GM19438 (cell line): ENCODE results near the gene CRYL1.

Source experiments
- ATAC-seq: cut with Tn5 transposase; IDR thresholded peaks from one replicate; pipeline ENCODE4 v1.9.1; 2021; ENCODE audit warnings: low read depth; ENCODE audit not compliant: unreplicated experiment

Gene CRYL1

GRCh38 chr13:20388184-20388583 lies 137.5 kb downstream of the CRYL1 start:
- no peak for ATAC-seq

DNA sequence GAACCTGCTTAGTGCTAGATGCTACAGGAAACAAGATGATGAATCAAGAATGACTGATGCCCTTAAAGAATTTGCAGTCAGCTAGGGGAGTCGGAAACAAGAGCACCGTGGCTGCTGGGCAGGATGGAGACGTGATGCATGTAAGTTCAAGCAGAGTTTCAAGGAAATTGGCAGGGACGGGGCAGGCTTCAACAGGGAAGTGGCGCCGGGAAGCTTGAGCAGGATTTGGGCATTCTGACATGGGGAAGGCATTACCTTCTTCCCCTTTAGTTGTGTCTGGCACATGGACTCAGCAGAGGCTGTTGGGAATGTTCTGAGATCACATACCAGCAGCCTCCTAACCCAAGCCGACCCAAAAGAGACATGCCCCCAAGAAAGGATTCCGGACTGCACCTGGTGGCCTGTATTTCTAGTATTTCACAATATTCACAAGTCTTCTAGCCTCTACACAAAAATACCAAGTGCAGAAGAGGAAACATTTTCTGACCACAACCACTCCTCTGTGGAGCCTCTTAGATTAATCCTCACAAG lies 138.2 kb downstream of the CRYL1 start:
- ATAC-seq = no peak

DNA sequence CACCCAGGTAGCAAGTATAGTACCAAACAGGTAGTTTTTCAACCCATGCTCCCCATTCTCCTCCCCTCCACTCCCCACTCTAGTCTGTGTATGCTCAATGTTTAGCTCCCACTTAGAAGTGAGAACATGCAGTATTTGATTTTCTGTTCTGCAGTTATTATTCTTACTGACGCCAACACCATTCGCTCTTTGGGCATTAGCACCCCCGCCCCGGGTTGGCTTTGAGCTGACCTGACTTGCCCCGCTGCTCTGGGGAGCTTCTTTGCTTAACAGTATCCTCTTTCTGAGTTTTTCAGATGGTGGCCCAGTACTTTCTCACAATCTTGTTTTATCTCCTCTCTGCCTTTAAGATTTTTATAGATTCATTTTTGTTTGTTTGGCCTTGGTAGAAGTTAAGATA lies 138.7 kb downstream of the CRYL1 start:
- no peak for ATAC-seq

GRCh38 chr13:20383058-20383457 lies 142.6 kb downstream of the CRYL1 start:
- no peak for ATAC-seq

DNA sequence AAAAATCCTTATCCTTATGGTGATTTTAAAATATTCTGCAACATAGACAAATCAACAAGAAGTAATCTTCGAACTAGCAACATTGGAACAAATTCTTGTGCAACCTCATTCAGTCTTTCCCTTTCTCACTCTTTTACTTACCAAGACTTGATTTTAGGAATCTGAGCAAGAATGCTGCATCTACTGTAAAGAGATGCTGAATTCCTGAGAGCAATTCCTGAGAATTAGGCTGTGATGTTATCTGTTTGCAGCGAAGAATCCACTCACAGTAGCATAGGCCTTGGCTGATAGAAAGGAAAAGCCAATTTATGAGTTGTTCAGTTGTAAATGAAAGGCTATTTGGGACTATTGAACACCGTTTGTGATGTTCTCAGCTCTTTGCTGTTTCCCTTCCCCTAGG lies 144.3 kb downstream of the CRYL1 start:
- ATAC-seq = no peak

- no peak for ATAC-seq
Observed at GRCh38 chr13:20378721-20379120, 146.9 kb downstream of the CRYL1 start.

DNA sequence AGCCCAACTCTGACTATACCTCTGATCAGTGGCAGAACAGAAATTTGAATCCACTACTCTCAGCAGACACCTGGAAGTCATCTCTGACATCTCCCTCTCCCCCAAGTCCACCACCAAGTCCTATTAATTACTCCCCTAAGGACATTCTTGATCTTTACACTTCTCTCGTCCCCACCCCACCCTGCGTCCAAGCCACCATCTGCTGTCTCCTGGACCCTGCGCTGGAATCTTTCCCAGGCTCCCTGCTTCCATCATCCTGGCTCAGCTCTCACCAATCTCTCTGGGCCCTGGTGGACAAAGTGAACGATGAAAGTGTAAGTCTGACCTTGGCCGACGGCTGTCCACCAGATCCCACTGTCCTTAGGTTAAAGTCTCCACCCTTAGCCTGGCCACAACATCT lies 147.9 kb downstream of the CRYL1 start:
- no peak for ATAC-seq

- no peak for ATAC-seq
Observed at GRCh38 chr13:20375871-20376270, 149.8 kb downstream of the CRYL1 start.

DNA sequence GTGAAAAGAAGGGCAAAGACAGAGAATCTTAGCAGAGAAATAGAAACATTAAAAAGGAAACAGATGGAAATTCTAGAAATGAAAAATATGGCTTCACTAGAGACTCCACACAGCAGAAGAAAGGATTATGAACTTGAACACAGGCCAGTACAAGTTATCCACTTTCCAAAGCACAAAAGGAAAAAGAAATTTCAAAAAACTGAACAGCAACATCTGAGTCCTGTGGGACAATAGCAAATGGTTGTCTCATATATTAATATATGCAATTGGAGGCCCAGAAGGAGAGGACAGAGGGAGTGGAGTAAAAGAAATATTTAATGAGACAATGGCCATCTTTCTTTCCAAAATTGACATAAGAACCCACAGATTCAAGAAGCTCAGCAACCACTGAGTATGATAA lies 151.8 kb downstream of the CRYL1 start:
- ATAC-seq = no peak

DNA sequence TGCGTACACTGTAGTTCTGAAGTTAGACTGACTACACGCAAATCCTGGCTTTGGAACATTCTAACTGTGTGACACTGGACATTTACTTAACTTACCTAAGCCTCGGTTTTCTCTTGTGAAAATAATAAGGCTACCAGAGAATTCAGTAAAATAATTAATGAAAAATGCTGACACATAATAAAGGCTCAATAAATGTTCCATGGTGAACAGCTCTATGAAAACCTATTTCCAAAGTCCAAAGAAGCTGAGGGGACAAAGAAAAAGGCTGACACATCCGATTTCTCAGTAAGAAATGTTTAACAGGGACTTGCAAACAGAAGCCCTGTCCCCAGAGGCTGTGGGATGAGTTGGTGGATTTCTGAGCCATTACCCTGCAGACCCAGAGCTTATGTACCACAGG lies 153.8 kb downstream of the CRYL1 start:
- no peak for ATAC-seq

DNA sequence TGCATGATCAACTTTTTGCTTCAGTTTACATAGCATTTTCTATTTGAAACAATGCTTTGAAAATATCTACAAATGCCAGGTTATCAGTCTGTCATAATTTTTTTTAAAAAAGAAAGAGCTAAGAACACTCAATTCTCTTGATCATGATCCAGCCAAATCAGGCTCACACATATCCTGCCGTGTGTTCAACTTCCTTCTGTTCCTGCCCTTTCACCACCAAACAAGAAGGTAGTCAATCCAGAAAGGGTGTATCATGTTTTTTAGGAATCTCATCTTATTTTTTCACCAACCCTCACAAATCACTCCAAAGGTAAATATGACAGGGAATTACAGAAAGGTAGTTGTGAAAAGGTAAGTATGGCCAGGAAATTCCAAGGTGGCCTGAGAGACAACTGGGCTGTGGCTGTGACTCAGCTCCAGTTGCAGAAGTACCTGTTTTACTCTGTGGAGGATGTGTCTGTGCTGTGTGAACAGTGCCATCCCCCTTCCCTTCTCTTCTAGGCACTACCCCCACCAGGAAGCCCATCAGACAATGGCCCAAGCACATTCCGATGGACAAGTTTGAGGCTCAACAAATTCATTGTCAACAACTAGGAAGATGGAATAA lies 154.7 kb downstream of the CRYL1 start:
- no peak for ATAC-seq

DNA sequence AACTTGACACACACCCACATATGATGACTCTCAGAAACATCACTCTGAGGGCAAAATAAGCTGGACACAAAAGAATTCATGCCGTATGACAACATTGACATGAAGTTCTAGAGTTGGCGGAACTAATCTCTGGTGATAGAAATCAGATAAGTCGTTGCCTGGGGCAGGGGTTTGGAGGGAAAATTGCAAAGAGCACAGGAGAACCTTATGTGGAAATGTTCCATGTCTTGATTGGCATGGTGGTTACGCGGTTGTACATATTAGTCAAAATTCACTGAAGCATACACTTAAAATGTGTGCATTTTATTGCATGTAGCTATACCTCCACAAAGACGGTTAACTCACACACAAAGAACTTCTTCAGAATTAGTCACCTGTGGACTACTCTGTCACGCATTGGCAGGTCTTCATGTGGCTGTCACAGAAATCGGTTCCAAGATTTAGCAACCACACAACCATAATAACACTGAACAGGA lies 155.7 kb downstream of the CRYL1 start:
- ATAC-seq = no peak

DNA sequence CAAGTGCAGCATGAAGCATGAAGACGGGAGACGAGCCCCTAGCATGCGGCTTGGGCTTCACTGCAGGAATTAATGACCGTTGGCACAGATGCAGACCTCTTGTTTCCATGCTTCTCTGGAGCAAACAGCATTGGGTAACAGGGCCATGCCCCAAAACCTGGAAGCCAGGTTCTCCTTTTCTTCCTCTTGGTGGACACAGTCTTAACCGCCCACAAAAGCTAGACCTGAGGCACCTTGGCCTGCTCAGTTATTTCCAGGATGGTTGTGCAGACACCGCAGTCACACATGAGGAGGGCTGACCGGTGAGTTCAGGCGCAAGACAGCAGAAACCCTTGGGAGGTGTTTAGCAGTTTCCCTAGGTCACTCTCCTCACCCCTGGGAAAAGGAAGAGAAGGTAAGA lies 159.6 kb downstream of the CRYL1 start:
- ATAC-seq = no peak

GRCh38 chr13:20363603-20364002 lies 162.1 kb downstream of the CRYL1 start:
- ATAC-seq = no peak

DNA sequence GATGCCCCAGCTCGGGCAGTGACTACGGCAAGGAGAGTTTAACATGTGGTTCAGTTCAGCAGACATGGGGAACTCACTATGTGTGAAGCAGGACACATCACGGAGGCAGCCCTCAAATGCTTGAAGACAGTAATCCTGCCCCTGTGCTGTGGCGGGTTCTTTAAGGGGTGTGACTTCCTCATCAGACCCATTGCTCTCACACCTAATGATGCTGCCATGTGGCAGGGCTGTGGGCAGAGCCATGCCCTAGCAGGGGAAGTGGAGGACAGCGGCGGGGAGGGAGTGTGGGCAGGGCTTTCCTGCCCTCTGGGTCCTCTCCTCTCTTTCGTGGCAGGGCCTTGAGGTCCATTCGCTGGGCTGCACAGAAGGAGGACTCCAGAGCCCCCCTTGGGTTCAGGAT lies 162.5 kb downstream of the CRYL1 start:
- no peak for ATAC-seq

DNA sequence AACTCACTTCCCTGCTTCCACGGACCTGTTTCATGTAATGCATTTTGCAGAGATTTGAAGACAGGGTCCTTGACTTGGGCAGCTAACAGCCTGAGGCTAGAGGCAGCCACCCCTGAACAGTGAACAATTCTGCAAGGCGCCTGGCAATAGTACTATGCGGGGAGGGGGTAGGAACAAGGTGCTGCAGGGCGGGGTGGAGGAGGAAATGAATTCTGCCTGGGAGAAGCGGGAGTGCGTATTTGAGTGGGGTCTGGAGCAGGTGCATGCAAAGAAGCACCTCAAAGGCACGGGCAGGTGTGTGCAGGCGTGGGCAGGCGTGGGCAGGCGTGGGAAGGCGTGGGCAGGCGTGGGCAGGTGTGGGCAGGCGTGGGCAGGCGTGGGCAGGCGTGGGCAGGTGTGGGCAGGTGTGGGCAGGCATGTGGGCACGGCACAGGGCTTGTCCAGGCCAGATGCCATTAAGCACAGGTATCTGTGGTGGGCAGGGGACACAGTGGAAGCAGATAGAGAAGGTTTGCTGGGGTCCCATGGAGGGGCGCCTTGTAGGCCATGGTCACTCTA lies 163.1 kb downstream of the CRYL1 start:
- no peak for ATAC-seq

- ATAC-seq = no peak
Observed at GRCh38 chr13:20360835-20361412, 164.7 kb downstream of the CRYL1 start.

- ATAC-seq = no peak
Observed at GRCh38 chr13:20360041-20360491, 165.6 kb downstream of the CRYL1 start.

- ATAC-seq = no peak
Observed at GRCh38 chr13:20359335-20359734, 166.3 kb downstream of the CRYL1 start.

DNA sequence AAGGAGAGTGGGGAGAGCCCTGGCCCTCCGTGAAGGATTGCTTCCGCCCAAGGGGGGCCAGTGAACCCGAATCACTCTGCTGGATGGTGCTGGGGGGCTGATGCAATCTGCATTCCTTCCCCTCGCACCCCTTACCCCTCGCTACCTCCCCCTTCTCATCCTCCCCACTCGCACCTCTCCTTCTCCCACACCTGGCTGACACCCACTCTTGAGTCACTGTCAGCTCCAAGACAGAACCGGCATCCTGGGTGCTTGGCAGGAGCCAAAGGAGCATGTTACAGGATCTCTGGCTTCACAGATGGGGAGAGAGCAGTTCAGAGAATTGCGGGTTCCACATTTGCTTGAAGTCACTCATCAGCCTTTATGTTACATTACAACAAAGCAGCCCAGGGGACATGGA lies 167.6 kb downstream of the CRYL1 start:
- ATAC-seq = no peak

DNA sequence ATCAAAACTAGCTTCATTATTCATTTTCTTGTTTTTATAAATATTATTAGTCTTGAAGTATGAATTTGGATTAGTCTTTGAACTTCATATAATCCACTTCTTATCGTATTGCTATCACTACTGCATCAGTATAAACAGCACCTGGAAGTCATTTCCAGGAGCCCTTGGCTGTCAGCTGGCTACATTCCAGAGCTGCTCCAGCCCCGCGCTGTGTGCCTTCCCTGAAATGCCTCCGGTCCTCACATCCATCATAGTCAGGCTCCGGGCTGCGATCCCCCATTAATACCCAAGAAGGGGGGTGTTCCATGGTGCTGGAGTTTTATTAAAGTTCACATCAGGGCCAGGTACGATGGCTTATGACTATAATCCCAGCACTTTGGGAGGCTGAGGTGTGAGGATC lies 169.2 kb downstream of the CRYL1 start:
- ATAC-seq = no peak

GRCh38 chr13:20354722-20355121 lies 170.9 kb downstream of the CRYL1 start:
- ATAC-seq = no peak
